HepG2 (cell line): ENCODE results near the gene ALDH3B2. TPM values are rescaled to one million over a fixed set of nuclear protein-coding genes. Genes with fewer than 3 reads are reported as not detected.

Source experiments
- ATAC-seq: fragments of 200-7000 bp; cut with Tn5 transposase; 3 replicates; pipeline ENCODE4 v1.9.1; 2020; ENCODE audit warnings: mild to moderate bottlenecking, moderate library complexity
- BruUV-seq: library from RNA; stranded (reverse); fragments of 400-500 nt; replicated peaks from 2 replicates; lab custom pipeline; 2021; lab: Mats Ljungman, UMichigan
- CTCF ChIA-PET: fragments of 300-600 bp; formaldehyde crosslinking; extraction: SDS; loops from one replicate; lab custom pipeline; 2021; ENCODE audit warnings: low total read pairs, inconsistent platforms, low intra/inter-chr PET ratio; lab: Yijun Ruan, JAX
- POLR2A ChIA-PET: fragments of 350-600 bp; sonication (Branson Sonifier 250); formaldehyde crosslinking; loops from one replicate; lab custom pipeline; 2020; ENCODE audit warnings: antibody characterized with exemption, inconsistent platforms; lab: Yijun Ruan, JAX
- DNase-seq: peaks from one replicate; pipeline ENCODE4 v3.0.0-alpha.2; 2015; ENCODE audit warnings: low spot score
- FAIRE-seq: peaks from 3 replicates; lab custom pipeline; 2011; peaks lifted over from hg19 to GRCh38; lab: Jason Lieb, UNC
- H2AFZ ChIP-seq: one replicate; pipeline ENCODE4 v1.6.1; 2011; ENCODE audit warnings: low read length, inconsistent platforms
- H3K27ac ChIP-seq: fragments of 300-600 bp; 3 replicates; pipeline ENCODE4 v1.8.0; 2011; ENCODE audit warnings: mixed run types, mild to moderate bottlenecking, mixed read lengths, low read length, inconsistent platforms; ENCODE audit not compliant: insufficient read depth; ENCODE audit errors: extremely low read length
- H3K27me3 ChIP-seq, 2 experiments: fragments of 200-600 bp in 1 of 2; 2 replicates in 1 of 2; 3 replicates in 1 of 2; pipeline versions ENCODE4 v1.6.0 to v1.8.0; 2011; ENCODE audit warnings: low read length in 2 of 2, mild to moderate bottlenecking in 2 of 2, moderate library complexity in 2 of 2, inconsistent platforms in 1 of 2; ENCODE audit not compliant: insufficient read depth in 2 of 2, control insufficient read depth in 1 of 2
- H3K36me3 ChIP-seq, 2 experiments: fragments of 200-600 bp in 1 of 2; replicated peaks in 1 of 2; 2 replicates in 1 of 2; 3 replicates in 1 of 2; pipeline versions ENCODE4 v1.5.1 to v1.8.0; 2011; ENCODE audit warnings: low read length in 2 of 2, inconsistent platforms in 1 of 2; ENCODE audit not compliant: insufficient read depth in 2 of 2, control insufficient read depth in 1 of 2
- H3K4me1 ChIP-seq: 2 replicates; pipeline ENCODE4 v1.5.1; 2012; ENCODE audit warnings: low read length, inconsistent platforms; ENCODE audit not compliant: insufficient read depth
- H3K4me2 ChIP-seq: 2 replicates; pipeline ENCODE4 v1.6.0; 2011; ENCODE audit warnings: low read depth, low read length, inconsistent platforms
- H3K4me3 ChIP-seq, 3 experiments: fragments of 200-600 bp in 1 of 3; sonication (generic), shearing (Covaris generic) in 1 of 3; replicated peaks in 1 of 3; 2 replicates each; pipeline ENCODE4 v1.5.1; 2011 to 2016; ENCODE audit warnings: low read length in 3 of 3, inconsistent platforms in 2 of 3, low read depth in 2 of 3, mild to moderate bottlenecking in 2 of 3, control low read depth in 1 of 3, mixed read lengths in 1 of 3; ENCODE audit not compliant: insufficient read depth in 1 of 3
- H3K79me2 ChIP-seq: one replicate; pipeline ENCODE4 v1.6.1; 2011; ENCODE audit warnings: low read length, inconsistent platforms; ENCODE audit not compliant: insufficient read depth
- H3K9ac ChIP-seq: 2 replicates; pipeline ENCODE4 v1.6.0; 2011; ENCODE audit warnings: mild to moderate bottlenecking, low read depth, low read length, inconsistent platforms; ENCODE audit not compliant: insufficient read depth
- H3K9me3 ChIP-seq: 2 replicates; pipeline ENCODE4 v1.5.1; 2012; ENCODE audit warnings: mild to moderate bottlenecking, low read length
- H4K20me1 ChIP-seq: 2 replicates; pipeline ENCODE4 v1.6.0; 2011; ENCODE audit warnings: inconsistent platforms, mild to moderate bottlenecking, low read length, moderate library complexity; ENCODE audit not compliant: insufficient read depth
- ARID2 ChIP-seq: sonication (generic); formaldehyde crosslinking; IDR thresholded peaks from 2 replicates; pipeline ENCODE4 v1.8.1; 2022; ENCODE audit warnings: mild to moderate bottlenecking, missing genetic modification reagents, borderline replicate concordance
- CAMTA2 ChIP-seq: sonication (generic); formaldehyde crosslinking; IDR thresholded peaks from 2 replicates; pipeline ENCODE4 v1.4.0; 2020; ENCODE audit warnings: mild to moderate bottlenecking, missing genetic modification reagents, borderline replicate concordance
- CBX5 ChIP-seq: sonication (generic); formaldehyde crosslinking; IDR thresholded peaks from 2 replicates; pipeline ENCODE4 v1.4.0; 2020; ENCODE audit warnings: missing genetic modification reagents, borderline replicate concordance
- CENPT ChIP-seq: sonication (generic); formaldehyde crosslinking; IDR thresholded peaks from 2 replicates; pipeline ENCODE4 v1.8.0; 2022; ENCODE audit warnings: low read depth, mild to moderate bottlenecking, moderate library complexity, missing genetic modification reagents
- DMAP1 ChIP-seq: IDR thresholded peaks from 2 replicates; pipeline ENCODE4 v1.6.1; 2016
- HNRNPH1 ChIP-seq: fragments of 200-400 bp; formaldehyde crosslinking; optimal IDR thresholded peaks from 2 replicates; pipeline ENCODE3; 2017; ENCODE audit warnings: mild to moderate bottlenecking, low read depth, low read length
- KLF9 ChIP-seq: IDR thresholded peaks from 2 replicates; pipeline ENCODE4 v1.6.1; 2016; ENCODE audit warnings: low read depth
- NFE2L1 ChIP-seq: sonication (generic); formaldehyde crosslinking; IDR thresholded peaks from 2 replicates; pipeline ENCODE4 v1.4.0; 2020; ENCODE audit warnings: missing genetic modification reagents, mild to moderate bottlenecking, borderline replicate concordance
- NFIC ChIP-seq: IDR thresholded peaks from 2 replicates; pipeline ENCODE4 v1.6.1; 2012; ENCODE audit warnings: mild to moderate bottlenecking, low read length, inconsistent platforms
- NFYC ChIP-seq: IDR thresholded peaks from 2 replicates; pipeline ENCODE4 v1.6.1; 2016; ENCODE audit warnings: missing genetic modification reagents, missing compliant biosample characterization
- RARA ChIP-seq: IDR thresholded peaks from 2 replicates; pipeline ENCODE4 v1.6.1; 2016; ENCODE audit warnings: missing genetic modification reagents, missing compliant biosample characterization
- THYN1 ChIP-seq: sonication (generic); formaldehyde crosslinking; IDR thresholded peaks from 2 replicates; pipeline ENCODE4 v1.8.1; 2023; ENCODE audit warnings: low read depth, mild to moderate bottlenecking, moderate library complexity, missing genetic modification reagents, borderline replicate concordance
- ZBTB43 ChIP-seq: sonication (generic); formaldehyde crosslinking; conservative IDR thresholded peaks from 2 replicates; pipeline ENCODE4 v1.4.0; 2020; ENCODE audit warnings: missing genetic modification reagents
- ZNF318 ChIP-seq: sonication (generic); formaldehyde crosslinking; IDR thresholded peaks from 2 replicates; pipeline ENCODE4 v1.4.0; 2020; ENCODE audit warnings: mild to moderate bottlenecking, missing genetic modification reagents
- WGBS: methylation state at CpG from one replicate; pipeline ENCODE4 v1.1.6; 2017; ENCODE audit warnings: low lambda C conversion rate; 5-methylcytosine and 5-hydroxymethylcytosine counted together
- in situ Hi-C: cut with HindIII; loops from 2 replicates; pipeline ENCODE4 v1.10.0; 2017; ENCODE audit warnings: low pct_unique_long_range_greater_than_20kb; ENCODE audit not compliant: extremely low pct_ligation_motif_present
- intact Hi-C: fragments of 100-400 bp; cut with micrococcal nuclease; formaldehyde crosslinking; loops from one replicate; pipeline ENCODE4 v1.10.0; 2022; ENCODE audit not compliant: unreplicated experiment
- polyA plus RNA-seq, 8 experiments: library from polyadenylated mRNA; depleted of rRNA in 3 of 8; stranded (reverse) in 7 of 8; unstranded in 1 of 8; fragments of >200 nt; fragmentation: Illumina TruSeq in 4 of 8; extraction: Trizol in 4 of 8; gene quantifications; 2 replicates each; pipeline versions ENCODE4 v1.2.1 to v1.2.3, GENCODE V29; 2011 to 2016; ENCODE audit warnings: low read depth in 4 of 8, missing spikeins in 1 of 8, mixed read lengths in 1 of 8; ENCODE audit not compliant: insufficient read depth in 1 of 8
- total RNA-seq, 5 experiments: library from RNA; depleted of rRNA; stranded (reverse); fragments of >200 nt; fragmentation: Illumina TruSeq; extraction: Trizol; gene quantifications; 2 replicates each; pipeline ENCODE4 v1.2.3, GENCODE V29; 2016; ENCODE audit warnings: low read depth in 1 of 5
- TF ChIP-seq, protein P1 (sequence below): IDR thresholded peaks from 2 replicates; pipeline ENCODE4 v1.6.1; 2012; ENCODE audit warnings: inconsistent platforms

The ALDH3B2 gene
- total and polyA plus RNA-seq, 2 of the 13 experiments (the other 11 are each of a cell fraction or from before 2014, with no cell fraction given) = not detected

- Histone ChIP-seq H3K4me2 (no peak overlapping the region), H3K4me1 (peaks cover 26% of the 10 kb centered on the region), H4K20me1 (no peaks in the 10 kb centered on the region), H3K9ac (no peak overlapping the region), H3K27me3 (no peaks in the 10 kb centered on the region), H3K36me3 (no peaks in the 10 kb centered on the region), H3K27ac (no peak overlapping the region), H3K9me3 (no peaks in the 10 kb centered on the region), H3K79me2 (no peaks in the 10 kb centered on the region), H3K4me3 (no peak overlapping the region), H2AFZ (no peak overlapping the region)
- ATAC-seq (peak; percentile 4; the same call in 2 of the 3 replicates), DNase-seq (no peak), FAIRE-seq (no peak)
- no TSS peak for BruUV-seq
- WGBS = 83% methylated on average over 6 of the region's 12 CpGs
- in situ Hi-C loops (no loop called here), intact Hi-C loops (loop anchor here (1.0 kb wide), 1 partner anchor 10 kb away; no protein-coding TSS in a partner anchor)
- ChIA-PET POLR2A (interaction anchor here (2.3 kb wide), 1 partner anchor 18 kb away, joined by 27 read pairs; the partner anchor contains the start of gene NUDT8), CTCF (interaction anchor here (1.3 to 1.5 kb wide), 2 partner anchors 11 to 18 kb away, joined by 3 to 19 read pairs; no protein-coding TSS in a partner anchor)
- TF ChIP-seq NFIC = no peak
- no peak for TF ChIP-seq DMAP1
- TF ChIP-seq ZBTB43 (CRISPR knock-in tag) = no peak
- no peak for TF ChIP-seq CENPT (CRISPR knock-in tag)
- TF ChIP-seq HNRNPH1 = no peak
- TF ChIP-seq ZNF318 = no peak
- TF ChIP-seq CBX5 (CRISPR knock-in tag) = no peak
- no peak for TF ChIP-seq THYN1 (CRISPR knock-in tag)
- TF ChIP-seq KLF9 (CRISPR knock-in tag) = no peak
- TF ChIP-seq NFYC (CRISPR knock-in tag) = no peak
- TF ChIP-seq RARA (CRISPR knock-in tag) = no peak
- no peak for TF ChIP-seq NFE2L1
- no peak for TF ChIP-seq ARID2 (CRISPR knock-in tag)
- no peak for TF ChIP-seq CAMTA2 (CRISPR knock-in tag)
- TF ChIP-seq, protein P1, sequence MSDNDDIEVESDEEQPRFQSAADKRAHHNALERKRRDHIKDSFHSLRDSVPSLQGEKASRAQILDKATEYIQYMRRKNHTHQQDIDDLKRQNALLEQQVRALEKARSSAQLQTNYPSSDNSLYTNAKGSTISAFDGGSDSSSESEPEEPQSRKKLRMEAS = no peak
Measured at GRCh38 chr11:67648796-67649613, 25.4 kb downstream of the ALDH3B2 start.
